HL-60 (cell line): ENCODE measurements around the gene DNAJC12.

Experiments used
- DNase-seq, 2 experiments: peaks; one replicate each; pipeline ENCODE4 v3.0.0-alpha.2; 2010 to 2020; ENCODE audit warnings: low read depth in 1 of 2, low spot score in 1 of 2
- H3K27ac ChIP-seq: fragments of 250-450 bp; sonication (Bioruptor Pico); replicated peaks from 2 replicates; pipeline ENCODE4 v1.5.1; 2020; ENCODE audit warnings: mild to moderate bottlenecking, moderate library complexity
- H3K27me3 ChIP-seq: fragments of 250-450 bp; sonication (Bioruptor Pico); 2 replicates; pipeline ENCODE4 v1.5.1; 2021; ENCODE audit warnings: mild to moderate bottlenecking, moderate library complexity; ENCODE audit not compliant: insufficient read depth, poor library complexity, severe bottlenecking
- H3K4me3 ChIP-seq: replicated peaks from 2 replicates; pipeline ENCODE4 v1.5.1; 2011; ENCODE audit warnings: mild to moderate bottlenecking, control low read depth, low read length; ENCODE audit not compliant: insufficient read depth
- CTCF ChIP-seq: IDR thresholded peaks from one replicate; pipeline ENCODE4 v1.5.1; 2011; ENCODE audit warnings: low read length, control low read depth, inconsistent platforms; ENCODE audit not compliant: insufficient read depth
- GABPA ChIP-seq: IDR thresholded peaks from 2 replicates; pipeline ENCODE4 v1.6.1; 2012; ENCODE audit warnings: low read depth
- POLR2AphosphoS5 ChIP-seq: IDR thresholded peaks from 2 replicates; pipeline ENCODE4 v1.6.1; 2012; ENCODE audit warnings: low read depth
- SPI1 ChIP-seq: IDR thresholded peaks from 2 replicates; pipeline ENCODE4 v1.6.1; 2012; ENCODE audit warnings: low read depth, mild to moderate bottlenecking, borderline replicate concordance
- TF ChIP-seq, protein P1 (sequence below): IDR thresholded peaks from 2 replicates; pipeline ENCODE4 v1.6.1; 2012; ENCODE audit warnings: low read depth; ENCODE audit not compliant: insufficient replicate concordance

Gene DNAJC12

DNA sequence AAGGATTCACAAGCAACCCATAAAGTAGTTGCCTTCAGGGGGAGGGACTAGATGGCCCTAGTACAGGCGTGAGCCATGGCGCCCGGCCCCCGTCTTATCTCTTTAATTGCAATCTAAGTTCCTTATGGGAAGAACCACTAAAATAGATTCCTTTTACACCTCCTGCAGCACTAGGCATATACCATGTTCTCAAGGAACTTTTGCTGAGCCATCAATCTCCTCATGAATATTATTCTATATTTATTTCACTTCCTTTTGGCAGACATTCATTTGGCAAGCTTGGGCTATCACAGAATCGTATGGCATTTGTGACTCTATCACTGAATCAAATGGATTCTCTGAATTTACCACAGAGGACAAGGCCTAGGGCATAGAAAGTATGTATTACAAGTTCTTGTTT, 14.8 kb upstream of the DNAJC12 start:
- H3K27me3 ChIP-seq: no peaks in the 10 kb centered on the region
- no peak for TF ChIP-seq POLR2AphosphoS5
- TF ChIP-seq, protein P1, sequence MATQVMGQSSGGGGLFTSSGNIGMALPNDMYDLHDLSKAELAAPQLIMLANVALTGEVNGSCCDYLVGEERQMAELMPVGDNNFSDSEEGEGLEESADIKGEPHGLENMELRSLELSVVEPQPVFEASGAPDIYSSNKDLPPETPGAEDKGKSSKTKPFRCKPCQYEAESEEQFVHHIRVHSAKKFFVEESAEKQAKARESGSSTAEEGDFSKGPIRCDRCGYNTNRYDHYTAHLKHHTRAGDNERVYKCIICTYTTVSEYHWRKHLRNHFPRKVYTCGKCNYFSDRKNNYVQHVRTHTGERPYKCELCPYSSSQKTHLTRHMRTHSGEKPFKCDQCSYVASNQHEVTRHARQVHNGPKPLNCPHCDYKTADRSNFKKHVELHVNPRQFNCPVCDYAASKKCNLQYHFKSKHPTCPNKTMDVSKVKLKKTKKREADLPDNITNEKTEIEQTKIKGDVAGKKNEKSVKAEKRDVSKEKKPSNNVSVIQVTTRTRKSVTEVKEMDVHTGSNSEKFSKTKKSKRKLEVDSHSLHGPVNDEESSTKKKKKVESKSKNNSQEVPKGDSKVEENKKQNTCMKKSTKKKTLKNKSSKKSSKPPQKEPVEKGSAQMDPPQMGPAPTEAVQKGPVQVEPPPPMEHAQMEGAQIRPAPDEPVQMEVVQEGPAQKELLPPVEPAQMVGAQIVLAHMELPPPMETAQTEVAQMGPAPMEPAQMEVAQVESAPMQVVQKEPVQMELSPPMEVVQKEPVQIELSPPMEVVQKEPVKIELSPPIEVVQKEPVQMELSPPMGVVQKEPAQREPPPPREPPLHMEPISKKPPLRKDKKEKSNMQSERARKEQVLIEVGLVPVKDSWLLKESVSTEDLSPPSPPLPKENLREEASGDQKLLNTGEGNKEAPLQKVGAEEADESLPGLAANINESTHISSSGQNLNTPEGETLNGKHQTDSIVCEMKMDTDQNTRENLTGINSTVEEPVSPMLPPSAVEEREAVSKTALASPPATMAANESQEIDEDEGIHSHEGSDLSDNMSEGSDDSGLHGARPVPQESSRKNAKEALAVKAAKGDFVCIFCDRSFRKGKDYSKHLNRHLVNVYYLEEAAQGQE: no peak
- DNase-seq: no peak
- H3K27ac ChIP-seq: no peak overlapping the region
- no peak overlapping the region for H3K4me3 ChIP-seq

- DNase-seq: no peak
- no peak overlapping the region for H3K4me3 ChIP-seq
- no peaks in the 10 kb centered on the region for H3K27me3 ChIP-seq
- TF ChIP-seq POLR2AphosphoS5: no peak
- no peak for TF ChIP-seq CTCF
- no peak for TF ChIP-seq GABPA
- no peak for TF ChIP-seq SPI1
- TF ChIP-seq, protein P1: no peak
- H3K27ac ChIP-seq: no peak overlapping the region
These were observed 13.2 kb upstream of the DNAJC12 start for GRCh38 chr10:67851186-67851585.

DNA sequence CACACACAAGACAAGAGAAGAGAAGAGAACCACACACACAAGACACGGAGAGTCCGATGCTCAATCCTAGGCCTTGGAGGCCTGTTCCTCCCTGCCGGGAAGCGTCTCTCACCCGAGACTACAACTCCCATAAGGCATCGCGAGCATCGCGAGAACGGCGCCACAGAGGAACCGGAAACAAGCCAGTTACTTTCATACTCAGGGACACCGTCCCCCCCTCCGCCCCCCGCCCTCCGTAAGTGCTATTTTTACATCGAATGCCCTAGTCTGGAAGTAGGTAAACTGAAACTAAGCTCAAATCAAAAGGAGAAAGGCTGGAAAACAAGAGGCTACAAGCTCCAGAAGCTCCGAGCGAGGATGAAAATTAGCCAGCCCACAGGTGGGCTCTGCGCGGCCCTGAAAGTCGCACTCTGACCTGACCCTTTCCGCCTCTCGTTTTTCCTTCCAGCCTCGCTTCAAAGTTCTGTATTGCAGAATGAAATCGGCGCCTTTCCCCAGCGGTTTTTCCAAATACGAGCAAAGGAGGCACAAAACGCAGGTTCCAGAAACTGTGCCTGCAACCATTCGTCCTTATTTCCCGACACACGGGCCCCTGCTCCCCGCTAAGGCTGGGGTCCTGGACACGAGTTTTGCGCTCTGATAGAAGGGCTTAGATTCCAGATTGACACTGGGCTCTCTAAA, 11.5 kb upstream of the DNAJC12 start:
- peak overlapping the region; percentile 64 for H3K4me3 ChIP-seq
- no peaks in the 10 kb centered on the region for H3K27me3 ChIP-seq
- TF ChIP-seq CTCF (no peak), GABPA (peak; percentile 86), POLR2AphosphoS5 (peak; percentile 77), SPI1 (peak; percentile 80)
- TF ChIP-seq, protein P1: peak; percentile 24
- peak overlapping the region; percentile 81 for H3K27ac ChIP-seq
- peak; percentile 90 to 97 for DNase-seq
